T follicular helper cell (primary cell): Measurements from ENCODE around the gene NCOA4.
A peak's percentile ranks its signal among the peaks of the same experiment; 100 is the strongest.
"Not testable (repeated sequence)": the region's sequence is repeated elsewhere in the genome, so short reads cannot be mapped to it uniquely, and the experiment has no call there.

ENCODE experiments used
- DNase-seq: peaks from one replicate; pipeline ENCODE4 v3.0.0-alpha.2; 2020; ENCODE audit warnings: low read depth
- total RNA-seq, 2 experiments: gene quantifications; one replicate each; lab custom pipeline; 2026; lab: John Stamatoyannopoulos, UW

NCOA4 gene
- total RNA-seq = 281 to 304 reads per million in 2 experiments

- peak; percentile 97 for DNase-seq
Measured at GRCh38 chr10:46030091-46030937, at the start of gene NCOA4. TSS of gene NCOA4 (minus strand) at chr10:46030623. CDS start at chr10:46016680, 13,943 bp downstream.

- no peak for DNase-seq
Measured at GRCh38 chr10:46079831-46080585, 49.6 kb upstream of the NCOA4 start.

- no peak for DNase-seq
Measured at GRCh38 chr10:46077731-46078413, 47.4 kb upstream of the NCOA4 start.

DNA sequence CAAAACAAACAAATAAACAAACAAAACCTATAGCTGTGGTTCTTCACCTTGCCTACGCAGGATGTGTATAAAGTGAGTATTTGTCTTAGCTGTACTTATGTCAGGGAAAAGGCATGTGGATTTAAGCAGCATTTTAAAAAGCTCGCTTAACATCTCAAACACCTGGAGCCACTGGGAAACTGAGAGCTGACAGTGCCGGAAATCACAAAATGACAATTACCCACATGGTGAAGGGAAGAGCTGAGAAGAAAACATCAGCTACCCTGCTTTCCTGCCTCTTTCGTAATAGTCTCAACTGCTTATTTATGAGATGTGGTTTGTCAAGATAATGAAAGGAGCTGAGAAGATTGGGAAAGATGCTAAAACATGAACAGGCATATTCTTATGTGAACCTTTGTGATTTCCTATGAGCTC lies 46.7 kb upstream of the NCOA4 start:
- no peak for DNase-seq

- DNase-seq = no peak
Measured at GRCh38 chr10:46075869-46076268, 45.4 kb upstream of the NCOA4 start.

GRCh38 chr10:46074196-46074946 lies 43.9 kb upstream of the NCOA4 start:
- no peak for DNase-seq

GRCh38 chr10:46073564-46073963 lies 43.1 kb upstream of the NCOA4 start:
- DNase-seq = no peak

DNA sequence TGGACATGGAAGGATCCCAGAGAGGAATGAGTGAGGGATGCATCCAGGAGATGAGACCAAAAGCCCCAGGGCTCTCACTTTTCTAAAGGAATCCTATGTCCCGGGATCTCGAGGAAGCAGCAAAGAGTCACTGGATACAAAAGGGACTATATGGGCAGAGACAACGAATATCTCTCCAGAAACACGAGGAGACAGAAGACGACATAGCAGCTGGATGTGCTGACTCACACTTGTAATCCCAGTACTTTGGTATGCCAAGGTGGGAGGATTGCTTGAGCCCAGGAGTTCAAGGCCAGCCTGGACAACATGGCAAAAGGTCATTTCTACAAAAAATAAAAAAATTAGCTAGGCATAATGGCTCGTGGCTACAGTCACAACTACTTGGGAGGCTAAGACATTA lies 40.3 kb upstream of the NCOA4 start:
- DNase-seq = no peak

- DNase-seq = no peak
Measured at GRCh38 chr10:46069771-46070463, 39.5 kb upstream of the NCOA4 start.

DNA sequence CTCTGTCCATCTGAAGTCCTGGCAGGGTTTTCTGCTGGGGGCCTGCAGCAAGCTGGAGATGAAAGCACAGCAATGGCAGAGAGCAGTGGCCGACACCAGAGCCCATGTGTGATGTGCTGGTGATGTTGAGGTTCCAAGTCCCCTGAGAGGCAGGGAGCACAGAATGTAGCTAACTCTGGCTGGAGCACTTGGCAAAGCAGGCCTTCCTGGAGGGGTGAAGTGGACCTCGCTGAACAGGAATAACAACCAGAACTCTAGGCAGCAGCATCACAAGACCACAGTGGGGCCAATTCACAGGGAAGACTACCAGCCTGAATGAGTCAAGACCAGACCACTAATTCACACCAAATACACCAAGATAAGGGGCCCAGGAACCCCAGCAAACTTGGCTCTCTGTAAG lies 38.5 kb upstream of the NCOA4 start:
- DNase-seq = no peak

GRCh38 chr10:46068117-46068516 lies 37.7 kb upstream of the NCOA4 start:
- no peak for DNase-seq

DNA sequence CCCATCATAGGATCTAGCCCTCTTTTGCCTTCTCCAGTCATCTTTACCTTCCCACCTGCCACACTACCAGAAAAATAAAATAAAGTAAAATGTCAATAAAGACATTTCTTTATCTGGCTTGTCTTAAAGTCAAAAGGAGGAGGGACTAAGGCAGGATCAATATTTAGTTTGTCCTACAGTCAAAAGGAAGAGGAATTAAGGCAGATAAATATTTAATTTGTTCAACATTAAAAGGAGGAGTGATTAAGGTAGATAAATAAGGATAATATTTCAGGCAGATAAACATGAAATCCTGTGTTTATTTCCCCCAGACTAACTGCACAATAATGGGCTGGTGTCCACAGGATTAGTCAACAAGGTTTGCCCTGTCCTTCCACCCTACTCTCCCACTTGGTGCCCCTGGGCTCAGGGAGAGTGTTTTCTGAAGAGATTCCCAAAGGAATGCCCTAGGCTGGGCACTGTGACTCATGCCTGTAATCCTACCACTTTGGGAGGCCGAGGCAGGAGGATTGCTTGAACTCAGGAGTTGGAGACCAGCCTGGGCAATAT lies 33.9 kb upstream of the NCOA4 start:
- no peak for DNase-seq

GRCh38 chr10:46062723-46063428 lies 32.5 kb upstream of the NCOA4 start:
- no peak for DNase-seq

- DNase-seq = no peak
Measured at GRCh38 chr10:46060706-46061105, 30.3 kb upstream of the NCOA4 start.

DNA sequence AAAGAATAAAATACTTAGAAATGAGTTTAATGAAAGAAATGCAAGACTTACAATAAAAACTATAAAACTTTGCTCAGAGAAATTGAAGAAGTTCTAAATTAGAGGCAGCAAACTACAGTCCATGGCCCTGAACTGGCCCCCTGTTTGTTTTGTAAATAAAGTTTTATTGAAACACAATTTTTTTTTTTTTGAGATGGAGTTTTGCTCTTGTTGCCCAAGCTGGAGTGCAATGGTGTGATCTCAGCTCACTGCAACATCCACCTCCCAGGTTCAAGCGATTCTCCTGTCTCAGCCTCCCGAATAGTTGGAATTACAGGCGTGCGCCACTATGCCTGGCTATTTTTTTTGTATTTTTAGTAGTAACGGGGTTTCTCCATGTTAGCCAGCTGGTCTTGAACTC lies 27.5 kb upstream of the NCOA4 start:
- not testable (repeated sequence) for DNase-seq

GRCh38 chr10:46057038-46057437 lies 26.6 kb upstream of the NCOA4 start:
- DNase-seq = no peak

GRCh38 chr10:46055771-46056170 lies 25.3 kb upstream of the NCOA4 start:
- DNase-seq = no peak

DNA sequence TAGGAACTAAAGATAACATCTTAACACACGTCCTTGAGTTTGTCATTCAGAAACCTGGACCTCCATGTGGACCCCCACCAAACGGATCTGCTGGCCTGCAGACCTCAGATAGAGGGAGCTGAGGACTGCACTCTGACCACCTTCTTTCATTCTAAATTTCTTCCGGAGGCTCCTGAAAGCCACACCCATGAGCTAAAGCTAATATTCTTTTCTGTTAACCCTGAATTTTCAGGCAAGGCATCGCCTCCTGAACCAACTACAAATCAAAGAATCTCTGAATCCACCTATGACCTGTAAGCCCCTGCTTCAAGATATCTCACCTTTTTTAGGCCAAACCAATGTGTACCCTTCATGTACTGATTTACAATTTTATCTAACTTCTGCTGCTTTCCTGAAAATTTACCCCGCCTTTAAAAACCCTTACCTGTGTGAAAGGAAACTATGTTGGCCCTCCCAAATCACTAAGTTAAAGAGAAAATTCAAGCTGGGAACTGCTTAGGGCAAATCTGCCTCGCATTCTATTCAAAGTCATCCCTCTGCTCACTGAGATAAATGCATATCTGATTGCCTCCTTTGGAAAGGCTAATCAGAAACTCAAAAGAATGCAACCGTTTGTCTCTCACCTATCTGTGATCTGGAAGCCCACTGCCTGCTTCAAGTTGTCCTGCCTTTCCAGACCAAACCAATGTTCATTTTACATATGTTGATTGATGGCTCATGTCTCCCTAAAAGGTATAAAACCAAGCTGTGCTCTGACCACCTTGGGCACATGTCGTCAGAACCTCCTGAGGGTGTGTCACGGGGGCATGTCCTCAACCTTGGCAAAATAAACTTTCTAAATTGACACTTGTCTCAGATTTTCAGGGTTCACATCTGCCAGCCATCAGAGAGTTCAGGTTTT lies 23.4 kb upstream of the NCOA4 start:
- DNase-seq = no peak

- DNase-seq = no peak
Measured at GRCh38 chr10:46052791-46053375, 22.5 kb upstream of the NCOA4 start.
